Neutrophil (primary cell): ENCODE measurements around the gene CNDP2.
"Not testable (repeated sequence)": the region's sequence is repeated elsewhere in the genome, so short reads cannot be mapped to it uniquely, and the experiment has no call there.

Source experiments
- H3K27ac ChIP-seq: fragments of 200-600 bp; sonication (generic); 2 replicates; pipeline ENCODE4 v1.5.1; 2016; ENCODE audit warnings: mild to moderate bottlenecking, moderate library complexity
- H3K27me3 ChIP-seq: fragments of 200-600 bp; sonication (generic); 2 replicates; pipeline ENCODE4 v1.6.0; 2016; ENCODE audit warnings: mild to moderate bottlenecking
- H3K36me3 ChIP-seq: fragments of 200-600 bp; sonication (generic); 2 replicates; pipeline ENCODE4 v1.5.1; 2017
- H3K4me1 ChIP-seq, 2 experiments: fragments of 200-600 bp in 1 of 2; sonication (generic) in 1 of 2; 1 replicate in 1 of 2; 2 replicates in 1 of 2; pipeline versions ENCODE4 v1.5.1 to v1.6.1; 2013 to 2016; ENCODE audit warnings: low read depth in 1 of 2, low read length in 1 of 2, mild to moderate bottlenecking in 1 of 2, moderate library complexity in 1 of 2; ENCODE audit not compliant: control insufficient read depth in 1 of 2, insufficient read depth in 1 of 2
- H3K4me3 ChIP-seq, 2 experiments: fragments of 200-600 bp in 1 of 2; sonication (generic) in 1 of 2; 1 replicate in 1 of 2; 2 replicates in 1 of 2; pipeline ENCODE4 v1.5.1; 2013 to 2016; ENCODE audit warnings: low read depth in 1 of 2, low read length in 1 of 2, mild to moderate bottlenecking in 1 of 2, moderate library complexity in 1 of 2
- H3K9me3 ChIP-seq: fragments of 200-600 bp; sonication (generic); 2 replicates; pipeline ENCODE4 v1.5.1; 2016
- CTCF ChIP-seq: fragments of 200-600 bp; sonication (generic); IDR thresholded peaks from 2 replicates; pipeline ENCODE4 v1.5.1; 2016; ENCODE audit warnings: antibody characterized with exemption

Gene CNDP2

DNA sequence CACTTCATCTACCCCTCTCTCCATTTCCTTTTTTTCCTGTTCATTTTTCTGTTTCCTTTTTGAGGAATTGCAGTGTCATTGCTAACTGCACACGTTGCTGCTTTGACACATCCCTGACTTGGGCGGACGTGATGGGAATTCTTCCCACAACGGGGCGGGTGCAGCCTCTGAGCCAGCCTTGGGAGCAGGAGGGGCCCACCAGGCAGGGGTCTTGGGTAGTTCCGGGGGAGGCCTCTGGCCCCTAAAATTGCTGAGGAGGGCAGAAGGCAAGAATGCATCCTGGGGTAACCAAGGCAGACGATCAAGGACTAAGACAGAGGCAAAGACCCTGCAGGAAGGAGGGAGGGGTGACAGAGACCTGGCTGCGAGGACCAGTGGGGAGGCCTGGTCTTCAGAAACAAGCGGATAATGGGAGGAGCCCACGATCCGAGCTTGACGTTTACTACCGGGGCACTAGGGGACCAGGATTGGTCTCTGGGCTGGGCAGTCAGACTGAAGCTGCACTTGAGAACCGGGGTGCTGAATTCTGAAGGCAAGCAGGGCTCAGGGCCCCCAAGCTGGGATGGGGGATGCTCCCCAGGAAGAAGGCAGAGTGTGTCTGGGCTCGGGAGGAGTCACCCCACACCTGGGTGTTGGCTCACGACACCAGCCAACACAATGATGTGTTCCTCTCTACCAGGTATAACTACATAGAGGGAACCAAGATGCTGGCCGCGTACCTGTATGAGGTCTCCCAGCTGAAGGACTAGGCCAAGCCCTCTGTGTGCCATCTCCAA is 23.3 kb downstream of the CNDP2 start:
- no peak overlapping the region for H3K4me3 ChIP-seq
- H3K27ac ChIP-seq, result no peak overlapping the region
- H3K27me3 ChIP-seq, result no peaks in the 10 kb centered on the region
- peaks cover 0 to 3% of the 10 kb centered on the region in 2 experiments for H3K4me1 ChIP-seq
- no peak for TF ChIP-seq CTCF
- H3K9me3 ChIP-seq, result no peaks in the 10 kb centered on the region
- peaks cover 63% of the 10 kb centered on the region for H3K36me3 ChIP-seq

GRCh38 chr18:74520096-74520833 is 24.1 kb downstream of the CNDP2 start:
- no peaks in the 10 kb centered on the region for H3K9me3 ChIP-seq
- no peaks in the 10 kb centered on the region for H3K27me3 ChIP-seq
- peaks cover 56% of the 10 kb centered on the region for H3K36me3 ChIP-seq
- H3K4me3 ChIP-seq, result no peak overlapping the region
- no peak overlapping the region for H3K27ac ChIP-seq
- TF ChIP-seq CTCF, result no peak
- peaks cover 0 to 3% of the 10 kb centered on the region in 2 experiments for H3K4me1 ChIP-seq

DNA sequence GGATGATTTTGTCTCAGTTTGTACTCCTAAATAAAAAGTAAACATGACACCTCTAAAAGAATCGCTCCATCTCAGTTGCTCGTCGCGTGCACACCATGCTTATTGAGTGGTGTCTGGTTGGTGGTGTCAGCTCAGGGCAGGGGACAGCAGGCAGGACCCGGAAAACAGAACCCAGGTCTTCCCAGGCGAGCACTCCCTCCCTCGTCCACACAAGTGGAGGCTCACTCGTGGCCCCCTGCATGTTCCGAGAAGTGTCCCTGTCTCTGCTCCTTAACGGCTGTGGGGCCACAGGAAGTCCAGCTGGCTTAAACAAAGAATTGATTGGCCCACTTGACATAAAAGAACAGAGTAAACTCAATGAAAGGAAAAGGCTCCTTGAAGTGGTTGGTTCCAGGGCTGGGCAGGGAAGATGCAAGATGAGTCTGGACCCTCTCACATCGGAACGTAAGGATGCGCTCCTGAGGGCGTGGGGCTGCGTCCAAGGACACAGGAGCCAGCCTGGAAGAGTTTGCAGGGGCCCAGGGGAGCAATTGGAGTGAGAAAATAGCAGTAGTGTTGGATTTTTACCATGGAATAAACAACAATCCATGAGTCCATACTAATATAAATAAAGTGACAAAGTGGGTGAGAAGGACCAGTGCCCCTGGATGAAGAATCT is 25.0 kb downstream of the CNDP2 start:
- H3K27ac ChIP-seq, result no peak overlapping the region
- H3K9me3 ChIP-seq, result no peaks in the 10 kb centered on the region
- peaks cover 0 to 3% of the 10 kb centered on the region in 2 experiments for H3K4me1 ChIP-seq
- H3K4me3 ChIP-seq, result no peak overlapping the region
- peaks cover 46% of the 10 kb centered on the region for H3K36me3 ChIP-seq
- TF ChIP-seq CTCF, result no peak
- no peaks in the 10 kb centered on the region for H3K27me3 ChIP-seq

GRCh38 chr18:74522635-74523548 is 26.7 kb downstream of the CNDP2 start:
- Histone ChIP-seq H3K9me3 (no peaks in the 10 kb centered on the region), H3K4me1 (peaks cover 0 to 3% of the 10 kb centered on the region in 2 experiments), H3K4me3 (no peak overlapping the region), H3K27me3 (no peaks in the 10 kb centered on the region), H3K36me3 (peaks cover 31% of the 10 kb centered on the region), H3K27ac (no peak overlapping the region)
- no peak for TF ChIP-seq CTCF

- no peaks in the 10 kb centered on the region for H3K9me3 ChIP-seq
- no peak overlapping the region for H3K27ac ChIP-seq
- no peak for TF ChIP-seq CTCF
- no peaks in the 10 kb centered on the region for H3K27me3 ChIP-seq
- H3K36me3 ChIP-seq, result peaks cover 22% of the 10 kb centered on the region
- H3K4me1 ChIP-seq, result peaks cover 0 to 3% of the 10 kb centered on the region in 2 experiments
- H3K4me3 ChIP-seq, result no peak overlapping the region
These were observed 27.9 kb downstream of the CNDP2 start for GRCh38 chr18:74524097-74524496.

DNA sequence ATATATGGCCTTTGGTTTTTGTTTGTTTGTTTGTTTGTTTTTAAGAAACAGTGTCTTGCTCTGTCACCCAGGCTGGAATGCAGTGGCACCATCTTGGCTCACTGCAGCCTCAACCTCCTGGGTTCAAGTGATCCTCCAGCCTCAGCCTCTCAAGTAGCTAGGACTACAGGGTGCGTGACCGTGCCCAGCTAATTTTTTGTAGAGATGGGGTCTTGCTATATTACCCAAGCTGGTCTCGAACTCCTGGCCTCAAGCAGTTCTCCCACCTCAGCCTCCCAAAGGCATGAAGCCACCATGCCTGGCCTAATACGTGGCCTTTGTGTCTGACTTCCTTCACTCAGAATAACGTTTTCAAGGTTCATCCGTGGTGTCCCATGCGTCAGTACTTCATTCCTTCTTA is 28.8 kb downstream of the CNDP2 start:
- peaks cover 13% of the 10 kb centered on the region for H3K36me3 ChIP-seq
- H3K4me1 ChIP-seq, H3K9me3 ChIP-seq, H3K27ac ChIP-seq, H3K4me3 ChIP-seq, H3K27me3 ChIP-seq: not testable (repeated sequence)
